Lung (tissue), 12 donors: ENCODE measurements around the gene DGKD. TPM values are rescaled to one million over a fixed set of nuclear protein-coding genes. Genes with fewer than 3 reads are reported as not detected.

Experiments
- ATAC-seq: fragments of 200-7000 bp; cut with Tn5 transposase; one replicate; pipeline ENCODE4 v1.9.1; 2020; ENCODE audit warnings: moderate number of reproducible peaks; ENCODE audit not compliant: insufficient read depth, low FRiP score
- DNase-seq, 3 donors: peaks; one replicate each; pipeline ENCODE4 v3.0.0-alpha.2; 2013 to 2017
- H3K27ac ChIP-seq, 2 donors: one replicate each; pipeline ENCODE4 v1.5.1; 2013; ENCODE audit warnings: mild to moderate bottlenecking in 2 of 2, moderate library complexity in 2 of 2, control low read depth in 1 of 2, inconsistent platforms in 1 of 2, low read depth in 1 of 2, low read length in 1 of 2
- H3K27me3 ChIP-seq, 3 donors: one replicate each; pipeline ENCODE4 v1.5.1; 2013; ENCODE audit warnings: low read length in 2 of 3; ENCODE audit not compliant: control insufficient read depth in 3 of 3, insufficient read depth in 3 of 3
- H3K36me3 ChIP-seq, 4 donors: one replicate each; pipeline ENCODE4 v1.5.1; 2013; ENCODE audit warnings: low read length in 4 of 4, mild to moderate bottlenecking in 1 of 4, moderate library complexity in 1 of 4; ENCODE audit not compliant: control insufficient read depth in 4 of 4, insufficient read depth in 4 of 4
- H3K4me1 ChIP-seq, 5 donors: one replicate each; pipeline ENCODE4 v1.5.1; 2013; ENCODE audit warnings: low read length in 5 of 5, mild to moderate bottlenecking in 2 of 5, moderate library complexity in 1 of 5; ENCODE audit not compliant: control insufficient read depth in 5 of 5, insufficient read depth in 5 of 5
- H3K4me3 ChIP-seq: one replicate; pipeline ENCODE4 v1.5.1; 2013; ENCODE audit warnings: mild to moderate bottlenecking, control low read depth, moderate library complexity
- H3K9ac ChIP-seq, 2 donors: one replicate each; pipeline ENCODE4 v1.5.1; 2013; ENCODE audit warnings: low read length in 2 of 2, control low read depth in 1 of 2; ENCODE audit not compliant: insufficient read depth in 1 of 2
- H3K9me3 ChIP-seq, 4 donors: one replicate each; pipeline ENCODE4 v1.5.1; 2013; ENCODE audit warnings: low read length in 3 of 4, mild to moderate bottlenecking in 1 of 4, moderate library complexity in 1 of 4; ENCODE audit not compliant: control insufficient read depth in 4 of 4, insufficient read depth in 3 of 4
- CTCF ChIP-seq: IDR thresholded peaks from 2 replicates; pipeline ENCODE4 v1.5.1; 2012; ENCODE audit warnings: mild to moderate bottlenecking; ENCODE audit errors: control extremely low read depth, extremely low read depth
- WGBS, 2 donors: extraction: QIAGEN DNeasy Blood & Tissue Kit; methylation state at CpG; one replicate each; pipeline ENCODE4 v1.1.7; 2013; 5-methylcytosine and 5-hydroxymethylcytosine counted together
- polyA plus RNA-seq, 2 donors: library from polyadenylated mRNA; stranded (reverse); fragments of 200-250 nt; gene quantifications; one replicate each; pipeline ENCODE4 v1.2.1, GENCODE V29; 2013
- total RNA-seq, 2 donors: library from RNA; depleted of rRNA in 1 of 2; stranded (reverse); fragments of >200 nt in 1 of 2; gene quantifications; one replicate each; pipeline ENCODE4 v1.2.1, GENCODE V29; 2014 to 2021
- donor health status: control.
- donor health status: control.
- donor health status: Bipolar disorder and iron deficiency.
- donor health status: healthy.
- donor health status: DM: yes; HTN: yes; CAD: no.

Gene DGKD
- total and polyA plus RNA-seq, 4 donors, result 30.3 to 77.4 (median 44.0) TPM

- H3K9me3 ChIP-seq, result peaks cover 0 to 2% (median 0%) of the 10 kb centered on the region in 4 donors
- H3K27me3 ChIP-seq, result no peaks in the 10 kb centered on the region
- H3K4me1 ChIP-seq, result no peaks in the 10 kb centered on the region
- H3K27ac ChIP-seq, result no peak overlapping the region
- no peak overlapping the region for H3K4me3 ChIP-seq
- WGBS, 2 donors, result 94 to 95% methylated on average over 5 of the region's 5 CpGs
- no peaks in the 10 kb centered on the region for H3K36me3 ChIP-seq
- no peak for DNase-seq
- no peak for ATAC-seq
- no peak for TF ChIP-seq CTCF
- no peak overlapping the region for H3K9ac ChIP-seq
Measured at GRCh38 chr2:233336541-233336940, 17.8 kb upstream of the DGKD start.

GRCh38 chr2:233338046-233338445, 16.2 kb upstream of the DGKD start:
- no peak overlapping the region for H3K4me3 ChIP-seq
- H3K9me3 ChIP-seq, result peaks cover 0 to 2% (median 0%) of the 10 kb centered on the region in 4 donors
- no peaks in the 10 kb centered on the region for H3K4me1 ChIP-seq
- H3K27me3 ChIP-seq, result no peaks in the 10 kb centered on the region
- H3K36me3 ChIP-seq, result no peaks in the 10 kb centered on the region
- TF ChIP-seq CTCF, result no peak
- H3K27ac ChIP-seq, result no peak overlapping the region
- DNase-seq (no peak), ATAC-seq (no peak)
- H3K9ac ChIP-seq, result no peak overlapping the region
- 82% methylated on average over 5 of the region's 5 CpGs for WGBS, 2 donors

- Histone ChIP-seq H3K9ac (no peak overlapping the region), H3K4me3 (no peak overlapping the region), H3K27ac (no peak overlapping the region), H3K36me3 (no peaks in the 10 kb centered on the region), H3K9me3 (peaks cover 0 to 2% (median 0%) of the 10 kb centered on the region in 4 donors), H3K27me3 (no peaks in the 10 kb centered on the region), H3K4me1 (no peaks in the 10 kb centered on the region)
- no peak for ATAC-seq
- WGBS, 2 donors, result 81 to 82% methylated on average over 3 of the region's 3 CpGs
- no peak for TF ChIP-seq CTCF
- no peak for DNase-seq
Measured at GRCh38 chr2:233338812-233339368, 15.4 kb upstream of the DGKD start.

- DNase-seq, result peak in 1 of 3 donors; percentile 26
Measured at GRCh38 chr2:233339427-233339826, 14.9 kb upstream of the DGKD start.

More at GRCh38 chr2:233339427-233339826, 14.9 kb upstream of the DGKD start:
- Histone ChIP-seq H3K27ac (no peak overlapping the region), H3K27me3 (no peaks in the 10 kb centered on the region), H3K9ac (no peak overlapping the region), H3K4me1 (no peaks in the 10 kb centered on the region), H3K36me3 (no peaks in the 10 kb centered on the region), H3K9me3 (peaks cover 0 to 2% (median 0%) of the 10 kb centered on the region in 4 donors), H3K4me3 (no peak overlapping the region)
- 12 to 48% methylated on average over 3 of the region's 3 CpGs for WGBS, 2 donors
- ATAC-seq, result no peak
- TF ChIP-seq CTCF, result no peak
